Stimulated activated CD4-positive, alpha-beta T cell treated with anti-CD3 and anti-CD28 coated beads, Interleukin-1b, Interleukin-23, amount 100 ng/mL, for 48 hours (primary cell): ENCODE measurements around the gene EFCAB8.

Experiments
- DNase-seq: peaks from one replicate; pipeline ENCODE4 v3.0.0-alpha.2; 2020

Gene EFCAB8

GRCh38 chr20:32858701-32859372 is at the start of gene EFCAB8:
Gene EFCAB8, plus strand, starts transcription at chr20:32858923. Its CDS starts 4,870 bp downstream, at chr20:32863793.
- no peak for DNase-seq

GRCh38 chr20:32809907-32810306 is 48.8 kb upstream of the EFCAB8 start:
- DNase-seq, result no peak

- DNase-seq, result no peak
These were observed 47.8 kb upstream of the EFCAB8 start for GRCh38 chr20:32810941-32811340.

- DNase-seq, result no peak
These were observed 46.8 kb upstream of the EFCAB8 start for GRCh38 chr20:32811886-32812285.

GRCh38 chr20:32819992-32820697 is 38.6 kb upstream of the EFCAB8 start:
- peak; percentile 84 for DNase-seq

- no peak for DNase-seq
These were observed 37.9 kb upstream of the EFCAB8 start for GRCh38 chr20:32820698-32821377.

- DNase-seq, result no peak
These were observed 36.5 kb upstream of the EFCAB8 start for GRCh38 chr20:32822225-32822624.

- peak; percentile 37 for DNase-seq
These were observed 35.6 kb upstream of the EFCAB8 start for GRCh38 chr20:32823078-32823477.

GRCh38 chr20:32823737-32824588 is 34.8 kb upstream of the EFCAB8 start:
- no peak for DNase-seq

- DNase-seq, result no peak
These were observed 30.6 kb upstream of the EFCAB8 start for GRCh38 chr20:32828029-32828680.

- no peak for DNase-seq
These were observed 29.3 kb upstream of the EFCAB8 start for GRCh38 chr20:32829311-32830005.

- DNase-seq, result no peak
These were observed 28.3 kb upstream of the EFCAB8 start for GRCh38 chr20:32830437-32830836.

GRCh38 chr20:32831982-32832381 is 26.7 kb upstream of the EFCAB8 start:
- no peak for DNase-seq

- no peak for DNase-seq
These were observed 26.1 kb upstream of the EFCAB8 start for GRCh38 chr20:32832664-32833063.

GRCh38 chr20:32834972-32835371 is 23.8 kb upstream of the EFCAB8 start:
- no peak for DNase-seq

GRCh38 chr20:32837157-32837556 is 21.6 kb upstream of the EFCAB8 start:
- no peak for DNase-seq

GRCh38 chr20:32839227-32839981 is 19.3 kb upstream of the EFCAB8 start:
- peak; percentile 33 for DNase-seq

- DNase-seq, result no peak
These were observed 18.8 kb upstream of the EFCAB8 start for GRCh38 chr20:32839982-32840285.

GRCh38 chr20:32841174-32841573 is 17.5 kb upstream of the EFCAB8 start:
- DNase-seq, result no peak

- no peak for DNase-seq
These were observed 17.1 kb upstream of the EFCAB8 start for GRCh38 chr20:32841632-32842031.
